ENCODE results near the gene RBM10.

Gene RBM10

DNA sequence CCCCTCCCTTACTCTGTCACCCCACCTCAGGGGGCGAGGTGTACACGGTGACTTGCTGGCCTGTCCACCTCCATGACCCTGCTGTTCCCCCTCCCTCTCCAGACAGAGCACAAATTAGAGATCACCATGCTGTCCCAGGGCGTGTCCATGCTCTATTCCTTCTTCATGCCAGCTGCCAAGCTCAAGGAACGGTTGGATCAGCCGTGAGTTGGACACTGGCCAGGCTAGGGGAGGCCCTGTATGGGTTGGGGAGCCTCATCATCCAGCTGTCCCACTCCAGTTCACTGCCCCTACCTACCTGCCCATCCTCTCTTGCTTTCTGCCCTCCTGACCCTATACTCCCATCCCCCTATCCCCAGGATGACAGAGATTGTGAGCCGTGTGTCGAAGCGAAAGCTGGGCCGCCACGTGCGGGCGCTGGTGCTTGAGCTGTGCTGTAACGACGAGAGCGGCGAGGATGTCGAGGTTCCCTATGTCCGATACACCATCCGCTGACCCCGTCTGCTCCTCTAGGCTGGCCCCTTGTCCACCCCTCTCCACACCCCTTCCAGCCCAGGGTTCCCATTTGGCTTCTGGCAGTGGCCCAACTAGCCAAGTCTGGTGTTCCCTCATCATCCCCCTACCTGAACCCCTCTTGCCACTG, 69.5 kb downstream of the RBM10 start:
- Mint-ChIP-seq H3K4me3 (no peak overlapping the region), H3K36me3 (peaks cover 9% of the 10 kb centered on the region), H3K4me1 (peaks cover 20% of the 10 kb centered on the region), H3K27ac (no peak overlapping the region), H3K27me3 (no peaks in the 10 kb centered on the region), H3K9me3 (no peaks in the 10 kb centered on the region)

DNA sequence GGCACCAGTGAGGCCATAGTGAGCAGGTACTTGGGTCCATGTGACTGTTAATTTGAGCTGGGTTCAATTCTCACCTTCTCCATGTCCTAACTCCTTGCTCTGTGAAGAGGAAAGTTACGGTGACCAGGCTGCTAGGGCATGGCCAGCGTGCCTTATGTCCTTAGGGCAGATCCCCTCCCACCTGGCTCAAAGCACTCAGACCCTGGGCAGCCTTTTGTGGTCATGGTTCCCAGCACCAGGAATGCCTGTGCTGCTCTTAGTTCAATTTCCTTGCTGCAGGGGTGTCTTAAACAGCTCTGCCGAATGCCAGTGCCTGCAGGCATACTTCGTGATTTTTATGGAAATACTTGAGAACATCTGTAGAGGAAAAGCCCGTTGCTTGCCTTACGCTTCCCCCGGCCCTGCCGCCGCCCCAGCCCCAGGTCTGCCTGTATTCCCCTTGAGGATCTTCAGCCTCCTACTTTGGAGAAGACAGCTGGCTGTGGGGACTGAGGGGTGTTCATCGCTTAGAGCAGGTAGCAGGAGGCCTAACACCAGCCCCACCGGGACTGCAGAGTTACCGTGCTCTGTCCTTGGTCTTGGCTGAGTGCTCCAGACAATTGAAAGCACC, 70.4 kb downstream of the RBM10 start:
- H3K9me3 Mint-ChIP-seq = no peaks in the 10 kb centered on the region
- H3K4me3 Mint-ChIP-seq = no peak overlapping the region
- peaks cover 9% of the 10 kb centered on the region for H3K36me3 Mint-ChIP-seq
- no peak overlapping the region for H3K27ac Mint-ChIP-seq
- peaks cover 29% of the 10 kb centered on the region for H3K4me1 Mint-ChIP-seq
- no peaks in the 10 kb centered on the region for H3K27me3 Mint-ChIP-seq

- Mint-ChIP-seq H3K27me3 (no peaks in the 10 kb centered on the region), H3K27ac (peak overlapping the region; percentile 100), H3K36me3 (peaks cover 8% of the 10 kb centered on the region), H3K9me3 (no peaks in the 10 kb centered on the region), H3K4me1 (peaks cover 37% of the 10 kb centered on the region), H3K4me3 (peak overlapping the region; percentile 91)
These were observed 71.4 kb downstream of the RBM10 start for GRCh38 chrX:47216393-47216925.

DNA sequence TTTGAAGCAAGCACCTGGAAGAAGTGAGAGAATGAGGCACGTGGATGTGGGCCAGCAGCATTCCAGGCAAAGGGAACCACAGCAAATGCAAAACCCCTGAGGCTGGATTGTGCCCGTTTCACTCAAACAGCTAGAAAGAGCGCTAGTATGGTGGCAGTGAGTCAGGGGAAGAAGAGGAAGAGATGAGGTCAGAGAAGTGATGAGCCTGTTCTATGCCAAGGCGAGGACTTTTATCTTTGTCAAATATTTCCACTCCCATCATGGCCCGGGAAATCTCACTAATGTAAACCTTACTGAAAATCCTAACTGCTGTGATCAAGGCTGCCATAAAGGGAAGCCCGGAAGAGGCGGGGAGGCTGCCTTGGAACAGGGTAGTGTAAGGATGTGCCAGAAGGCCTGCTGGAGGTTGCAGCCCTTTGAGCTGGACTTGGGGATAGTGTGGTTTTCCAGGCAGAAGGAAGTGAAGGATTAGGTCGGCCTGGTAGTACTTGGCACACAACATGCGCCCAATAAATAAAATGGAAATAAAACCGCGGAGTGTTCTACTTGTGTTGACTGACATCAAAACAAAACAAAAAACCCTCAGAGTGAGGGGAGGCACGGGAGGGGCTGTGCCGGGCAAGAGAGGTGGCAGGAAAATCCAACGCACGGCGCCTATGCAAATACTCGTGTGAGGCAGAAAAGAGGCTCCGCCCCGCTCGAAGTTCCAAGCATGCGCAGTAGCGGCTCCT, 72.3 kb downstream of the RBM10 start:
- no peaks in the 10 kb centered on the region for H3K27me3 Mint-ChIP-seq
- H3K36me3 Mint-ChIP-seq = peaks cover 5% of the 10 kb centered on the region
- peak overlapping the region; percentile 100 for H3K27ac Mint-ChIP-seq
- H3K4me1 Mint-ChIP-seq = peaks cover 41% of the 10 kb centered on the region
- H3K4me3 Mint-ChIP-seq = peak overlapping the region; percentile 91
- H3K9me3 Mint-ChIP-seq = no peaks in the 10 kb centered on the region

- no peaks in the 10 kb centered on the region for H3K9me3 Mint-ChIP-seq
- H3K36me3 Mint-ChIP-seq = peaks cover 5% of the 10 kb centered on the region
- H3K27ac Mint-ChIP-seq = peak overlapping the region; percentile 100
- H3K4me1 Mint-ChIP-seq = peaks cover 42% of the 10 kb centered on the region
- no peaks in the 10 kb centered on the region for H3K27me3 Mint-ChIP-seq
- peak overlapping the region; percentile 91 for H3K4me3 Mint-ChIP-seq
These were observed 72.8 kb downstream of the RBM10 start for GRCh38 chrX:47217852-47218279.

- Mint-ChIP-seq H3K4me3 (peak within 1 kb of the TSS; percentile 91), H3K4me1 (peaks cover 42% of the 10 kb centered on the region), H3K36me3 (peaks cover 5% of the 10 kb centered on the region), H3K27me3 (no peaks in the 10 kb centered on the region), H3K27ac (peak within 1 kb of the TSS; percentile 100), H3K9me3 (no peaks in the 10 kb centered on the region)
These were observed 73.4 kb downstream of the RBM10 start, which contains the start of gene CDK16 for GRCh38 chrX:47218280-47218919. TSS of gene CDK16 (plus strand) at chrX:47218681. CDS start at chrX:47223558, 4,877 bp downstream.

DNA sequence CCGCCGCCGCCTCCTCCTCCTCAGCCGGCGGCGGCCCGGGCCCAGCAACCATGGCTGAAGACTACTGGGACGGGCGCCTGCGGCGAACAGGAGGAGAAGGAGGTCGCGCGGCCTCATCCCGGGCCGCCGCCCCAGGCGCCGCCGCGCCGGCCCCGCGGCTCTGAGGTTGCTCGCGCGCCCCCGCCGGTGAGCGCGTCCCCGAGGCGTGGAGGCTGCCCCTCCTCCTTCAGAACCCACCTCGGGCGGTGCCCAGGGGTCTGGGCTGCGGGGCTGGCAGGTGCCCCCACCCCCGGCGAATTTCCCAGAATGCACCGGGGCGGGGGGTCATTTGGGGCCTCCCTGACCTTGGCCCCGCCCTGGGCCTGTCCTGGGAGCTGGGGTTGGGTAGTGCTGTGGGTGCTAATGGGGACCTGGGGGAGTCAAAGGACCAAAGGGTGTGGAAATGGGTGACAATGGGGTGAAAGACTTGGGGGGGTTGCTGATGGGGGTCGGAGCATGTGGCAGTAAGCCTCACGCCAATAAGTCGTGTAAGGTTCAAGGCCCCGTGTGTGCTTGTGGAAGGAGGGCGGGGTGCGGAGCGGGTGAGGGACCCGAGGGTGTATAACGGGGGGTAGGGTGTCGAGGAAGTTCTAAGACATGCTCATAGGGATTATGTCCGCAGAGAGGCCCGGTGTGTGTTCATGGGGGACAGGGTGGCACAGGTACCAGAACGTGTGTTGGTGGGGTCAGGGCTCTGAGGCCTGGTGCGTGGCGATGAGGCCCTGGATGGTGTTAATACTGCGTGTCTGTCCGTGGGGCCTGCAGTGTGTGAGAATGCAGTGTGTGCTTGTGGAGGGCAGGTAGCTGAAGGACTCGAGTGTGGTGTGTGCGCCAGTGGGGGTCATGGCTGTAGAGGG, 74.1 kb downstream of the RBM10 start:
- Mint-ChIP-seq H3K36me3 (peaks cover 2% of the 10 kb centered on the region), H3K27me3 (no peaks in the 10 kb centered on the region), H3K4me3 (peak overlapping the region; percentile 88), H3K9me3 (no peaks in the 10 kb centered on the region), H3K4me1 (peaks cover 42% of the 10 kb centered on the region), H3K27ac (peak overlapping the region; percentile 90)

- H3K27ac Mint-ChIP-seq = no peak overlapping the region
- no peaks in the 10 kb centered on the region for H3K9me3 Mint-ChIP-seq
- peaks cover 32% of the 10 kb centered on the region for H3K4me1 Mint-ChIP-seq
- no peaks in the 10 kb centered on the region for H3K27me3 Mint-ChIP-seq
- peaks cover 4% of the 10 kb centered on the region for H3K36me3 Mint-ChIP-seq
- no peak overlapping the region for H3K4me3 Mint-ChIP-seq
These were observed 76.7 kb downstream of the RBM10 start for GRCh38 chrX:47221756-47222155.

GRCh38 chrX:47222751-47223350, 77.8 kb downstream of the RBM10 start:
- Mint-ChIP-seq H3K27me3 (no peaks in the 10 kb centered on the region), H3K9me3 (no peaks in the 10 kb centered on the region), H3K4me1 (peaks cover 24% of the 10 kb centered on the region), H3K36me3 (peaks cover 4% of the 10 kb centered on the region), H3K27ac (no peak overlapping the region), H3K4me3 (no peak overlapping the region)

DNA sequence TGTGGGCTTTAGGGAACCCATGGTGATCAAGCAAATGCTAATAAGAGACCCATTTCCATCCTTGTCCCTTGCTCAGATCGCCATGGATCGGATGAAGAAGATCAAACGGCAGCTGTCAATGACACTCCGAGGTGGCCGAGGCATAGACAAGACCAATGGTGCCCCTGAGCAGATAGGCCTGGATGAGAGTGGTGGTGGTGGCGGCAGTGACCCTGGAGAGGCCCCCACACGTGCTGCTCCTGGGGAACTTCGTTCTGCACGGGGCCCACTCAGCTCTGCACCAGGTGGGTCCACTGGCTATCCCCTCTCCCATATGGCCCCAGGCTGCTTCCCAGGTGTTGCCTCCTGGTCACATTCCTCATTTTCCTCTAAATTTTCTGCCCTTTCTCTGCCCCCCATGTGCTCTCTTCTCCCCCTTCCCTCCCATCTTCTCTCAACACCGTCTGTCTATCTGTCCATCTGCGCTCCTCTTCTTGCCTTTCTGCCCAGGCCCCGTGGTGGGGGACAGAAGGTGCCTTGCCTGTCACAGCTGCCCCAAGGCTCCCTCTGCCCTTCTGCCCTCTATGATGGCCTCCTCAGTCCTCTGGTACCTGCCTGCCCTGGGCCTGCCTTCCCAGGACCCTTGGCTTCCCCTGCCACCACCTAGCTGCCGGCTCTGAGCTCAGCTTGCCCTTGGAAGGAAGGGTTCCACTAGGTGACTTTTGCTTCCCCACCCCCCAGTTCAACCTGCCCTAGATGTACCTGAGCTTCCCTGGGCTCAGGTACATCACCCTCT, 78.6 kb downstream of the RBM10 start:
- Mint-ChIP-seq H3K36me3 (peaks cover 4% of the 10 kb centered on the region), H3K9me3 (no peaks in the 10 kb centered on the region), H3K4me3 (no peak overlapping the region), H3K27ac (no peak overlapping the region), H3K27me3 (no peaks in the 10 kb centered on the region), H3K4me1 (peaks cover 24% of the 10 kb centered on the region)

GRCh38 chrX:47224266-47224895, 79.4 kb downstream of the RBM10 start:
- Mint-ChIP-seq H3K27me3 (no peaks in the 10 kb centered on the region), H3K36me3 (peaks cover 7% of the 10 kb centered on the region), H3K4me3 (no peak overlapping the region), H3K4me1 (peaks cover 24% of the 10 kb centered on the region), H3K9me3 (no peaks in the 10 kb centered on the region), H3K27ac (no peak overlapping the region)

GRCh38 chrX:47224896-47225290, 79.9 kb downstream of the RBM10 start:
- peaks cover 18% of the 10 kb centered on the region for H3K4me1 Mint-ChIP-seq
- H3K27me3 Mint-ChIP-seq = no peaks in the 10 kb centered on the region
- no peak overlapping the region for H3K4me3 Mint-ChIP-seq
- no peak overlapping the region for H3K27ac Mint-ChIP-seq
- no peaks in the 10 kb centered on the region for H3K9me3 Mint-ChIP-seq
- peaks cover 7% of the 10 kb centered on the region for H3K36me3 Mint-ChIP-seq

GRCh38 chrX:47226071-47226470, 81.0 kb downstream of the RBM10 start:
- Mint-ChIP-seq H3K36me3 (peaks cover 9% of the 10 kb centered on the region), H3K27ac (no peak overlapping the region), H3K4me3 (no peak overlapping the region), H3K9me3 (no peaks in the 10 kb centered on the region), H3K4me1 (peaks cover 7% of the 10 kb centered on the region), H3K27me3 (no peaks in the 10 kb centered on the region)

Data from activated naive CD4-positive, alpha-beta T cell treated with anti-CD3 and anti-CD28 coated beads, Interleukin-2, amount 50 U/mL, for 24 hours (primary cell).